Heart left ventricle (tissue), 16 donors: Measurements from ENCODE around the gene ANKRD35. TPM values are rescaled to one million over a fixed set of nuclear protein-coding genes. Genes with fewer than 3 reads are reported as not detected.

Experiments
- ATAC-seq, 4 donors: fragments of 200-7000 bp; cut with Tn5 transposase; one replicate each; pipeline ENCODE4 v1.9.1; 2020 to 2022; ENCODE audit warnings: moderate library complexity in 4 of 4, mild to moderate bottlenecking in 3 of 4, moderate number of reproducible peaks in 1 of 4
- DNase-seq, 5 donors: peaks; one replicate each; pipeline ENCODE4 v3.0.0-alpha.2; 2020
- H3K27ac ChIP-seq, 12 donors: fragments of 200-600 bp; sonication (generic) in 4 of 12; one replicate each; pipeline versions ENCODE4 v1.5.0 to v1.8.0; 2016 to 2022; ENCODE audit warnings: mild to moderate bottlenecking in 2 of 12
- H3K27me3 ChIP-seq, 9 donors: fragments of 200-600 bp; sonication (generic) in 2 of 9; one replicate each; pipeline versions ENCODE4 v1.5.1 to v1.8.0; 2016 to 2022; ENCODE audit warnings: mild to moderate bottlenecking in 3 of 9
- H3K36me3 ChIP-seq, 9 donors: fragments of 200-600 bp; sonication (generic) in 2 of 9; one replicate each; pipeline versions ENCODE4 v1.5.0 to v1.8.0; 2018 to 2022; ENCODE audit warnings: mild to moderate bottlenecking in 2 of 9
- H3K4me1 ChIP-seq, 12 donors: fragments of 200-600 bp; sonication (generic) in 4 of 12; one replicate each; pipeline versions ENCODE4 v1.5.0 to v1.8.0; 2016 to 2022; ENCODE audit warnings: mild to moderate bottlenecking in 3 of 12
- H3K4me3 ChIP-seq, 12 donors: fragments of 200-600 bp; sonication (generic) in 4 of 12; one replicate each; pipeline versions ENCODE4 v1.5.0 to v1.8.0; 2017 to 2022; ENCODE audit warnings: mild to moderate bottlenecking in 9 of 12, moderate library complexity in 4 of 12
- H3K9me3 ChIP-seq, 12 donors: fragments of 200-600 bp; sonication (generic) in 4 of 12; one replicate each; pipeline versions ENCODE4 v1.5.0 to v1.8.0; 2016 to 2022; ENCODE audit warnings: mild to moderate bottlenecking in 1 of 12
- POLR2A ChIP-seq, 2 donors: fragments of 450-650 bp; IDR thresholded peaks; one replicate each; pipeline ENCODE4 v1.6.1; 2017; ENCODE audit warnings: antibody characterized with exemption in 2 of 2, mild to moderate bottlenecking in 2 of 2, moderate library complexity in 2 of 2
- WGBS, 4 donors: extraction: QIAGEN DNeasy Blood & Tissue Kit in 2 of 4; methylation state at CpG; one replicate each; pipeline versions ENCODE4 v1.1.5 to v1.1.7; 2013 to 2018; 5-methylcytosine and 5-hydroxymethylcytosine counted together
- intact Hi-C, 10 donors: fragments of 100-400 bp; cut with DNase I; formaldehyde crosslinking; loops; one replicate each; pipeline versions ENCODE4 v1.11.1 to v1.14.2; 2022
- polyA plus RNA-seq, 2 donors: library from polyadenylated mRNA; stranded (reverse); fragments of 200-250 nt; gene quantifications; one replicate each; pipeline ENCODE4 v1.2.3, GENCODE V29; 2013
- total RNA-seq, 9 donors: library from RNA; depleted of rRNA in 2 of 9; stranded (reverse); fragments of >200 nt in 2 of 9; fragmentation: NEBNext Ultra II Directional in 3 of 9; extraction: Animal tissue kit (Norgen Biotek cat#: 25700) in 3 of 9; gene quantifications; one replicate each; pipeline versions ENCODE4 v1.1.0 to v1.2.4, GENCODE V29; 2016 to 2023
- TF ChIP-seq, protein P1 (sequence below), 12 donors: fragments of 200-600 bp; sonication (generic) in 4 of 12; IDR thresholded peaks; one replicate each; pipeline versions ENCODE4 v1.5.0 to v1.8.0; 2018 to 2022; ENCODE audit warnings: antibody characterized with exemption in 12 of 12, mild to moderate bottlenecking in 5 of 12
- donor health status: ischemic (EF 13 %, LVEDD 7.1; RV severe dilation, severe dysfunction).
- donor health status: healthy with polysubstance abuse.
- donor health status: DM: no; HTN: yes; CAD: no.
- donor health status: DM: no; HTN: no; CAD: no.
- donor health status: ischemic (EF 25% LVEDD 6.9; RV normal size, moderate dysfunction).
- donor health status: ischemic (EF 25% LVEDD 5.7; RV mildly dilated, moderate dysfunction).
- donor health status: healthy.
- donor health status: DM: yes; HTN: yes; CAD: no.
- donor health status: ischemic (EF 35%, LVEDD 5.7; RV mildly dilated, moderate dysfunction).
- donor health status: nonischemic (EF 11% LVEDD 7.7; RV severe dilation, severe dysfunction).
- donor health status: DM: yes; HTN: yes; CAD: no.
- donor health status: PGD.
- donor health status: ischemic (EF 29% LVEDD 5.4; RV normal size, mild dysfunction).
- donor health status: nonischemic (EF 23%, LVEDD 6.1; RV moderate dilation, normal function).

ANKRD35 gene
- total and polyA plus RNA-seq, 11 donors, result 0.29 to 1.5 (median 0.51) TPM

- H3K27me3 ChIP-seq, result peaks cover 0 to 5% (median 0%) of the 10 kb centered on the region in 9 donors
- 33 to 38% (median 36%) methylated on average over 11 of the region's 11 CpGs for WGBS, 4 donors
- intact Hi-C loops, result no loop called here
- H3K4me1 ChIP-seq, result peaks cover under 1 to 24% (median 15%) of the 10 kb centered on the region in 12 donors
- no peaks in the 10 kb centered on the region for H3K36me3 ChIP-seq
- no peak for DNase-seq
- H3K27ac ChIP-seq, result peak overlapping the region in 8 of 12 donors; percentile 24 to 66 (median 51)
- peak overlapping the region; percentile 46 to 97 (median 76) for H3K4me3 ChIP-seq
- TF ChIP-seq, protein P1, sequence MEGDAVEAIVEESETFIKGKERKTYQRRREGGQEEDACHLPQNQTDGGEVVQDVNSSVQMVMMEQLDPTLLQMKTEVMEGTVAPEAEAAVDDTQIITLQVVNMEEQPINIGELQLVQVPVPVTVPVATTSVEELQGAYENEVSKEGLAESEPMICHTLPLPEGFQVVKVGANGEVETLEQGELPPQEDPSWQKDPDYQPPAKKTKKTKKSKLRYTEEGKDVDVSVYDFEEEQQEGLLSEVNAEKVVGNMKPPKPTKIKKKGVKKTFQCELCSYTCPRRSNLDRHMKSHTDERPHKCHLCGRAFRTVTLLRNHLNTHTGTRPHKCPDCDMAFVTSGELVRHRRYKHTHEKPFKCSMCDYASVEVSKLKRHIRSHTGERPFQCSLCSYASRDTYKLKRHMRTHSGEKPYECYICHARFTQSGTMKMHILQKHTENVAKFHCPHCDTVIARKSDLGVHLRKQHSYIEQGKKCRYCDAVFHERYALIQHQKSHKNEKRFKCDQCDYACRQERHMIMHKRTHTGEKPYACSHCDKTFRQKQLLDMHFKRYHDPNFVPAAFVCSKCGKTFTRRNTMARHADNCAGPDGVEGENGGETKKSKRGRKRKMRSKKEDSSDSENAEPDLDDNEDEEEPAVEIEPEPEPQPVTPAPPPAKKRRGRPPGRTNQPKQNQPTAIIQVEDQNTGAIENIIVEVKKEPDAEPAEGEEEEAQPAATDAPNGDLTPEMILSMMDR (IDR thresholded peaks at IDR 0.05), result no peak
- TF ChIP-seq POLR2A (IDR thresholded peaks at IDR 0.05), result no peak
- H3K9me3 ChIP-seq, result no peaks in the 10 kb centered on the region
- ATAC-seq, result peak in 3 of 4 donors; percentile 3 to 27 (median 25)
Observed at GRCh38 chr1:145886390-145886789, 724 bp upstream of the ANKRD35 start.

- TF ChIP-seq, protein P1 (IDR thresholded peaks at IDR 0.05), result no peak
- TF ChIP-seq POLR2A (IDR thresholded peaks at IDR 0.05), result no peak
- peaks cover 0 to 5% (median 0%) of the 10 kb centered on the region in 9 donors for H3K27me3 ChIP-seq
- WGBS, 4 donors, result 90 to 100% (median 94%) methylated on average over 1 of the region's 1 CpG
- H3K4me3 ChIP-seq, result no peak overlapping the region
- ATAC-seq (no peak), DNase-seq (no peak)
- H3K9me3 ChIP-seq, result no peaks in the 10 kb centered on the region
- H3K4me1 ChIP-seq, result peaks cover 0 to 15% (median 9%) of the 10 kb centered on the region in 12 donors
- no peaks in the 10 kb centered on the region for H3K36me3 ChIP-seq
- intact Hi-C loops, result no loop called here
- H3K27ac ChIP-seq, result no peak overlapping the region
Observed at GRCh38 chr1:145884675-145885074, 991 bp downstream of the ANKRD35 start.

DNA sequence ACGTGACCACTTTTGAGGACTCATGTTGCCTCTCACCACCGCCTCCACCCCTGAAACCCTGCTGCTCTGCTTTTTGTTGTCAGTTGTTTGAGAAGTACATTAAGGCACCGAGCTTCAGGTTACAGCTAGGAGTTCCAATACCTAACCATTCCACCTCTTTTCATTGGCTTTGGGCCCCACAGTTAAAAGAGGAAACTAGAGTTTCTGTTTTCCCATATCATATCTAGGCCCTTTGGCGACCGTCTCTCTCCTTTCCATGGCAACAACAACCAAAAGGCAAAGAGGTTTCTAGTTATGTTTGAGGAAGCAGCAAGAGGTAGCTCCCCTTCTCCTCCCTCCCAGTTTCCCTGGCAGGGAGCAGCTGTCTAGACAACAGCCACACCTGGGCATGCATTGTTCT lies 5.9 kb downstream of the ANKRD35 start:
- Histone ChIP-seq H3K4me3 (no peak overlapping the region), H3K36me3 (no peaks in the 10 kb centered on the region), H3K27ac (no peak overlapping the region), H3K27me3 (peaks cover 0 to 5% (median 0%) of the 10 kb centered on the region in 9 donors), H3K9me3 (no peaks in the 10 kb centered on the region), H3K4me1 (no peaks in the 10 kb centered on the region)
- no peak for DNase-seq
- no peak for ATAC-seq
- intact Hi-C loops, result no loop called here
- WGBS, 4 donors, result 67 to 73% (median 68%) methylated on average over 5 of the region's 5 CpGs
- TF ChIP-seq, protein P1 (IDR thresholded peaks at IDR 0.05), result no peak
- TF ChIP-seq POLR2A (IDR thresholded peaks at IDR 0.05), result no peak

DNA sequence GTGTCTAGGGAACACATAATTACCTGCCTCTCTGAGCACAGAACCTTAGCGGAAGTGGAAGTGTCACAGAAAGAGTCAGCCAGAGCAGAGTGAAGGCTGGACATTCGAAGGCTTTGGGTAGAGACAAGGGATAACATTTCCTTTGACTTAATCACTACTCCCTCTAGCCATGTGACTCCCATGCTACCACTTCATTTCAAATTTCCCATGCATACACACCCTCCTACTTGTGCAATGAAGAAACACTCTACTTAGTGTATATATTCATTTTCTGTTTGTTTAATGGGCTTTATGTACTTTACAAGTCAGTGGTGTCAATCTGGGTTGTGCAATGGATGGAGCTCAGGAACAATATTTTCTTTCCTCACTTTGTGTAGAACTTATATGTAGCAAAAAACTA lies 6.9 kb downstream of the ANKRD35 start:
- 77 to 87% (median 86%) methylated on average over 2 of the region's 2 CpGs for WGBS, 4 donors

More for the DNA sequence above, 6.9 kb downstream of the ANKRD35 start:
- peaks cover 0 to 5% (median 0%) of the 10 kb centered on the region in 9 donors for H3K27me3 ChIP-seq
- TF ChIP-seq POLR2A (IDR thresholded peaks at IDR 0.05), result no peak
- TF ChIP-seq, protein P1 (IDR thresholded peaks at IDR 0.05), result no peak
- H3K9me3 ChIP-seq, result no peaks in the 10 kb centered on the region
- DNase-seq (no peak), ATAC-seq (no peak)
- no peak overlapping the region for H3K4me3 ChIP-seq
- no peak overlapping the region for H3K27ac ChIP-seq
- H3K4me1 ChIP-seq, result no peaks in the 10 kb centered on the region
- no peaks in the 10 kb centered on the region for H3K36me3 ChIP-seq
- intact Hi-C loops, result no loop called here
